MM.1S (cell line): ENCODE results near the gene PCDH17.

Source experiments
- DNase-seq: peaks from one replicate; pipeline ENCODE4 v3.0.0-alpha.2; 2015
- H2AFZ ChIP-seq: fragments of 300-600 bp; sonication (generic); 2 replicates; pipeline ENCODE4 v1.6.0; 2016; ENCODE audit warnings: antibody characterized with exemption, low read length
- H3F3A ChIP-seq: fragments of 300-600 bp; sonication (generic); 2 replicates; pipeline ENCODE4 v1.6.1; 2016; ENCODE audit warnings: mild to moderate bottlenecking, antibody characterized with exemption, low read length, moderate library complexity, mixed read lengths; ENCODE audit not compliant: insufficient read depth
- H3K27ac ChIP-seq: fragments of 300-600 bp; sonication (generic); 2 replicates; pipeline ENCODE4 v1.5.1; 2016; ENCODE audit warnings: mild to moderate bottlenecking, low read length
- H3K27me3 ChIP-seq: fragments of 300-600 bp; sonication (generic); replicated peaks from 2 replicates; pipeline ENCODE4 v1.6.0; 2016; ENCODE audit warnings: low read length; ENCODE audit not compliant: insufficient read depth
- H3K36me3 ChIP-seq: fragments of 300-600 bp; sonication (generic); replicated peaks from 2 replicates; pipeline ENCODE4 v1.6.1; 2016; ENCODE audit warnings: mild to moderate bottlenecking, low read length, mixed read lengths; ENCODE audit not compliant: insufficient read depth
- H3K4me1 ChIP-seq: fragments of 300-600 bp; sonication (generic); 2 replicates; pipeline ENCODE4 v1.6.1; 2016; ENCODE audit warnings: low read length, mixed read lengths
- H3K4me2 ChIP-seq: fragments of 300-600 bp; sonication (generic); 2 replicates; pipeline ENCODE4 v1.6.0; 2016; ENCODE audit warnings: low read depth, low read length
- H3K4me3 ChIP-seq: fragments of 300-600 bp; sonication (generic); 2 replicates; pipeline ENCODE4 v1.5.1; 2016; ENCODE audit warnings: low read length, mixed read lengths
- H3K79me2 ChIP-seq: fragments of 300-600 bp; sonication (generic); 2 replicates; pipeline ENCODE4 v1.6.1; 2016; ENCODE audit warnings: mixed run types, low read length, mixed read lengths
- H3K9ac ChIP-seq: fragments of 300-600 bp; sonication (generic); 2 replicates; pipeline ENCODE4 v1.6.1; 2016; ENCODE audit warnings: low read length, mixed read lengths
- H3K9me2 ChIP-seq: fragments of 300-600 bp; sonication (generic); replicated peaks from 2 replicates; pipeline ENCODE4 v1.6.1; 2016; ENCODE audit warnings: mild to moderate bottlenecking, low read length, mixed read lengths; ENCODE audit not compliant: insufficient read depth
- H3K9me3 ChIP-seq: fragments of 300-600 bp; sonication (generic); replicated peaks from 2 replicates; pipeline ENCODE4 v1.6.1; 2016; ENCODE audit warnings: mild to moderate bottlenecking, low read length, mixed read lengths; ENCODE audit not compliant: insufficient read depth
- H4K20me1 ChIP-seq: fragments of 300-600 bp; sonication (generic); 2 replicates; pipeline ENCODE4 v1.6.1; 2016; ENCODE audit warnings: mild to moderate bottlenecking, low read length, moderate library complexity, mixed read lengths; ENCODE audit not compliant: insufficient read depth
- CTCF ChIP-seq: fragments of 300-600 bp; sonication (generic); IDR thresholded peaks from 2 replicates; pipeline ENCODE4 v1.5.1; 2016; ENCODE audit warnings: antibody characterized with exemption, low read length, mixed read lengths
- EZH2 ChIP-seq: fragments of 300-600 bp; sonication (generic); optimal IDR thresholded peaks from 2 replicates; pipeline ENCODE3; 2017; ENCODE audit warnings: low read depth, mild to moderate bottlenecking, antibody characterized with exemption, low read length, mixed read lengths
- EZH2phosphoT487 ChIP-seq: fragments of 300-600 bp; sonication (generic); IDR thresholded peaks from 2 replicates; pipeline ENCODE4 v1.6.1; 2018; ENCODE audit warnings: antibody characterized with exemption, low read length

PCDH17 gene

GRCh38 chr13:57588639-57589038 lies 42.9 kb upstream of the PCDH17 start:
- Histone ChIP-seq H3K27me3 (no peaks in the 10 kb centered on the region), H3K4me2 (no peak overlapping the region), H3F3A (no peaks in the 10 kb centered on the region), H3K36me3 (no peaks in the 10 kb centered on the region), H3K27ac (no peak overlapping the region), H3K4me1 (no peaks in the 10 kb centered on the region), H3K9ac (no peak overlapping the region), H3K4me3 (no peak overlapping the region), H3K79me2 (no peaks in the 10 kb centered on the region), H3K9me3 (no peaks in the 10 kb centered on the region), H2AFZ (no peak overlapping the region), H4K20me1 (no peaks in the 10 kb centered on the region), H3K9me2 (no peaks in the 10 kb centered on the region)
- TF ChIP-seq EZH2phosphoT487 (no peak), CTCF (no peak), EZH2 (no peak)
- no peak for DNase-seq

GRCh38 chr13:57595775-57596174 lies 35.8 kb upstream of the PCDH17 start:
- H3K4me3 ChIP-seq, result no peak overlapping the region
- H3K9me2 ChIP-seq, result no peaks in the 10 kb centered on the region
- H3K9me3 ChIP-seq, result no peaks in the 10 kb centered on the region
- no peaks in the 10 kb centered on the region for H3K4me1 ChIP-seq
- TF ChIP-seq CTCF, result no peak
- no peak for TF ChIP-seq EZH2
- TF ChIP-seq EZH2phosphoT487, result no peak
- no peaks in the 10 kb centered on the region for H3F3A ChIP-seq
- no peak overlapping the region for H2AFZ ChIP-seq
- no peaks in the 10 kb centered on the region for H3K36me3 ChIP-seq
- no peaks in the 10 kb centered on the region for H4K20me1 ChIP-seq
- no peak for DNase-seq
- H3K27me3 ChIP-seq, result no peaks in the 10 kb centered on the region
- H3K4me2 ChIP-seq, result no peak overlapping the region
- H3K79me2 ChIP-seq, result no peaks in the 10 kb centered on the region
- no peak overlapping the region for H3K27ac ChIP-seq
- no peak overlapping the region for H3K9ac ChIP-seq

GRCh38 chr13:57601536-57601935 lies 30.0 kb upstream of the PCDH17 start:
- Histone ChIP-seq H3K27ac (no peak overlapping the region), H4K20me1 (no peaks in the 10 kb centered on the region), H3K9me2 (no peaks in the 10 kb centered on the region), H3K9me3 (no peaks in the 10 kb centered on the region), H2AFZ (no peak overlapping the region), H3K4me1 (no peaks in the 10 kb centered on the region), H3K79me2 (no peaks in the 10 kb centered on the region), H3K4me2 (no peak overlapping the region), H3K27me3 (no peaks in the 10 kb centered on the region), H3K4me3 (no peak overlapping the region), H3K9ac (no peak overlapping the region), H3F3A (no peaks in the 10 kb centered on the region), H3K36me3 (no peaks in the 10 kb centered on the region)
- no peak for TF ChIP-seq EZH2phosphoT487
- no peak for TF ChIP-seq CTCF
- TF ChIP-seq EZH2, result no peak
- no peak for DNase-seq
